Spinal cord (tissue), 10 donors: Measurements from ENCODE around the gene ENTREP1. TPM values are rescaled to one million over a fixed set of nuclear protein-coding genes. Genes with fewer than 3 reads are reported as not detected.
"Not testable (repeated sequence)": the region's sequence is repeated elsewhere in the genome, so short reads cannot be mapped to it uniquely, and the experiment has no call there.

Experiments used
- DNase-seq, 6 donors: peaks; one replicate each; pipeline versions ENCODE4 v3.0.0 to v3.0.0-alpha.2; 2013 to 2015; ENCODE audit warnings: low spot score in 6 of 6, low read depth in 4 of 6
- H3K27ac ChIP-seq: one replicate; pipeline ENCODE4 v1.5.1; 2013; ENCODE audit warnings: low read depth, low read length, control low read depth
- H3K27me3 ChIP-seq: one replicate; pipeline ENCODE4 v1.6.1; 2013; ENCODE audit warnings: low read length; ENCODE audit not compliant: control insufficient read depth, insufficient read depth
- H3K36me3 ChIP-seq: one replicate; pipeline ENCODE4 v1.6.1; 2013; ENCODE audit warnings: low read length; ENCODE audit not compliant: control insufficient read depth, insufficient read depth
- H3K4me1 ChIP-seq: one replicate; pipeline ENCODE4 v1.6.1; 2013; ENCODE audit warnings: low read length; ENCODE audit not compliant: control insufficient read depth, insufficient read depth
- H3K4me3 ChIP-seq: one replicate; pipeline ENCODE4 v1.5.1; 2013; ENCODE audit warnings: low read depth, low read length, control low read depth
- H3K9me3 ChIP-seq: one replicate; pipeline ENCODE4 v1.6.1; 2013; ENCODE audit warnings: low read length; ENCODE audit not compliant: control insufficient read depth, insufficient read depth
- WGBS: methylation state at CpG from one replicate; pipeline ENCODE4 v1.1.5; 2013; ENCODE audit warnings: missing lambda C conversion rate; ENCODE audit not compliant: insufficient coverage; 5-methylcytosine and 5-hydroxymethylcytosine counted together
- polyA plus RNA-seq, 2 donors: library from polyadenylated mRNA; unstranded; fragments of 120-200 nt; gene quantifications; one replicate each; pipeline ENCODE4 v1.2.1, GENCODE V29; 2013; ENCODE audit not compliant: insufficient read length in 2 of 2
- total RNA-seq, 2 donors: library from RNA; depleted of rRNA in 1 of 2; stranded (reverse); fragments of 120-200 nt in 1 of 2; fragments of >200 nt in 1 of 2; gene quantifications; one replicate each; pipeline versions ENCODE4 v1.2.3 to v1.2.4, GENCODE V29; 2013 to 2014
- donor health status: healthy.

Gene ENTREP1
- total and polyA plus RNA-seq, 4 donors: 19.5 to 110 (median 63.0) TPM

- no peak overlapping the region for H3K27ac ChIP-seq
- H3K4me3 ChIP-seq: no peak overlapping the region
- no peak for DNase-seq
- 93% methylated on average over 3 of the region's 5 CpGs for WGBS
- H3K9me3 ChIP-seq: no peaks in the 10 kb centered on the region
- peaks cover 19% of the 10 kb centered on the region for H3K36me3 ChIP-seq
- no peaks in the 10 kb centered on the region for H3K27me3 ChIP-seq
- H3K4me1 ChIP-seq: peaks cover 44% of the 10 kb centered on the region
Observed at GRCh38 chr9:69392826-69393225, 67.8 kb downstream of the ENTREP1 start.

DNA sequence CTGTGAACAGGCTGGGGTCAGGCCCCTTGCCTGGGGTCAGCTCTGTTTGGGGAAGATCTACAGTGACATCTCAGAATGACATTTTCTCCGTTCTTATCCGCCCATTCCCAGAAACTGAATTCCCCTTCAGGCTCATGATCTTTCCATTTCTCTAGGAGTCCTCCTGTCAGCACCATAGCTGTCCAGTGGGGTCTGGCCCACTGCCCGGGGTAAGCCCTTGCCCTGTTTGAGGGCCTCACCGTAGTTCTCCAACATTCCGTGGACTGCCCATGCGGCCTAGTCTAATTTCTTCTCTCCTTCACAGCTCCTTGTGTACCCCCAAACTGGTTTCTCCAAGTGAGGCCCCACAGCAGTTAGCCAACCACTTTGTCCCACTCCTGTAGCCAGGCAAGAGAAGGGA is 68.4 kb downstream of the ENTREP1 start:
- DNase-seq: no peak
- Histone ChIP-seq H3K27ac (no peak overlapping the region), H3K36me3 (peaks cover 19% of the 10 kb centered on the region), H3K4me1 (peaks cover 47% of the 10 kb centered on the region), H3K27me3 (no peaks in the 10 kb centered on the region), H3K9me3 (no peaks in the 10 kb centered on the region), H3K4me3 (no peak overlapping the region)
- 90% methylated on average over 6 of the region's 6 CpGs for WGBS

GRCh38 chr9:69395718-69396117 is 70.7 kb downstream of the ENTREP1 start:
- peak overlapping the region; percentile 83 for H3K27ac ChIP-seq
- peaks cover 19% of the 10 kb centered on the region for H3K36me3 ChIP-seq
- H3K4me1 ChIP-seq: peaks cover 47% of the 10 kb centered on the region
- no peaks in the 10 kb centered on the region for H3K27me3 ChIP-seq
- peak in 4 of 6 donors; percentile 56 to 89 (median 77) for DNase-seq
- H3K9me3 ChIP-seq: no peaks in the 10 kb centered on the region
- peak overlapping the region; percentile 7 for H3K4me3 ChIP-seq
- 24% methylated on average over 3 of the region's 5 CpGs for WGBS

- peaks cover 13% of the 10 kb centered on the region for H3K36me3 ChIP-seq
- peak overlapping the region; percentile 70 for H3K27ac ChIP-seq
- no peak for DNase-seq
- no peaks in the 10 kb centered on the region for H3K27me3 ChIP-seq
- no peaks in the 10 kb centered on the region for H3K9me3 ChIP-seq
- 95% methylated on average over 2 of the region's 2 CpGs for WGBS
- peaks cover 42% of the 10 kb centered on the region for H3K4me1 ChIP-seq
- H3K4me3 ChIP-seq: no peak overlapping the region
Observed at GRCh38 chr9:69396759-69397158, 71.7 kb downstream of the ENTREP1 start.

GRCh38 chr9:69397384-69398214 is 72.6 kb downstream of the ENTREP1 start:
- Histone ChIP-seq H3K9me3 (no peaks in the 10 kb centered on the region), H3K4me3 (no peak overlapping the region), H3K27ac (peak overlapping the region; percentile 65), H3K36me3 (peaks cover 10% of the 10 kb centered on the region), H3K4me1 (peaks cover 36% of the 10 kb centered on the region), H3K27me3 (no peaks in the 10 kb centered on the region)
- DNase-seq: peak in 2 of 6 donors; percentile 62 to 84
- WGBS: 41% methylated on average over 6 of the region's 12 CpGs

- Histone ChIP-seq H3K4me3 (no peak overlapping the region), H3K36me3 (no peaks in the 10 kb centered on the region), H3K4me1 (peaks cover 19% of the 10 kb centered on the region), H3K27me3 (no peaks in the 10 kb centered on the region), H3K27ac (no peak overlapping the region), H3K9me3 (no peaks in the 10 kb centered on the region)
- 100% methylated on average over 1 of the region's 1 CpG for WGBS
- DNase-seq: no peak
Observed at GRCh38 chr9:69400470-69400869, 75.5 kb downstream of the ENTREP1 start.

DNA sequence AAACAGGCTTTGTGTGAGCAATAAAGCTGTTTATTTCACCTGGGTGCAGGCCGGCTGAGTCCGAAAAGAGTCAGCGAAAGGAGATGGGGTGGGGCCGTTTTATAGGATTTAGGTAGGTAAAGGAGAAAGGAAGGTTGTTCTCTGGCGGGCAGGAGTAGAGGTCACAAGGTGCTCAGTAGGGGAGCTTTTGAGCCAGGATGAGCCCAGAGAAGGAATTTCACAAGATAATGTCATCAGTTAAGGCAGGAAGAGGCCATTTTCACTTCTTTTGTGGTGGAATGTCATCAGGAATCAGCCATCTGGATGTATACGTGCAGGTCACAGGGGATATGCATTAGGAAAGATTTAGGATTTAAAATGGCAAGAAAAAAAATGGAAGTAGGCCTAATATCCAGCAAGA is 84.9 kb downstream of the ENTREP1 start:
- H3K36me3 ChIP-seq, DNase-seq, H3K4me3 ChIP-seq, H3K27me3 ChIP-seq, H3K9me3 ChIP-seq, H3K27ac ChIP-seq: not testable (repeated sequence)
- peaks cover 14% of the 10 kb centered on the region for H3K4me1 ChIP-seq
- 87% methylated on average over 4 of the region's 6 CpGs for WGBS

GRCh38 chr9:69411246-69411645 is 86.2 kb downstream of the ENTREP1 start:
- Histone ChIP-seq H3K27ac (no peak overlapping the region), H3K4me1 (peaks cover 14% of the 10 kb centered on the region), H3K9me3 (no peaks in the 10 kb centered on the region), H3K36me3 (no peaks in the 10 kb centered on the region), H3K4me3 (no peak overlapping the region), H3K27me3 (no peaks in the 10 kb centered on the region)
- DNase-seq: no peak
- WGBS: 100% methylated on average over 1 of the region's 3 CpGs

DNA sequence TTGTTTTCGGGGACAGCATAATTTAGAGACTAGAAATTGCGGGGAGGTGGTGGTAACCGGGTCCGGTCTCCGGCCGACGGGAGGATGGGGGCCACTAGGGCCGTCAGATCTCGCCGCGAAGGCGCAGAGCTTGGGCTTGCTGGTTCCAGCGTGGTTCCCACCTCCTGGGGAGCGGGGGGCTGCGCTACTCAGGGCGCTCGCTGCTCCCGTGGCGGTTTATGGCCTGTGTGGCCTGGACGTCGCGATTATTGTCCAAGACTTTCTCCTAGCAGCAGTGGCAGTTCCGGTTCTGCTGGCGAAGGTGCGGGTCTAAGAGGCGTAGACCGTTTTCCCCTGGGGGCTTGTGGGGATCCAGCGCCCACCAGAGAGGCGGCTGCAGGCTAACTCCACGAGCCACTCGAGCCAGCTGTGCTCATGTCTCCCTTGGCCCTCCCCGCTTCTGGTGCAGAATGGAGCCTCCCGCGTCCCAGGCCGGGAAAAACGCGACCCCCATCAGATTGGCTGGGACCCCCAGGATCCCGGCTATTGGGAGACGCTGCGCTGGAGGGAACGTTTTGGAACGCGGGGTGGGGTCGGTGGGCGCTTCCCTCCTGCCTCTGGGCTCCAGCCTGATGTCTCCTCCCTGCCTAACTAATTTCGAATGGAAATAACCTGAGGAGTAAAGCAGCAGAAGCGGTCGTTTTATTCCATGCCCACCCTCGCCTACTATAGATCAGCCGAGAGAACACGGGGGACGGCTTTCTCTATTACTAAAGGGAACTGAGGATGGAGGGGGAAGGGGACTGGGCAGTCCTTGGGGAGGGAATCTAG is 87.1 kb downstream of the ENTREP1 start:
- DNase-seq: no peak
- 72% methylated on average over 43 of the region's 52 CpGs for WGBS
- Histone ChIP-seq H3K9me3 (no peaks in the 10 kb centered on the region), H3K27ac (no peak overlapping the region), H3K27me3 (no peaks in the 10 kb centered on the region), H3K36me3 (no peaks in the 10 kb centered on the region), H3K4me3 (peak overlapping the region; percentile 4), H3K4me1 (peaks cover 14% of the 10 kb centered on the region)
